HUDEP-2 (cell line): ENCODE results near the gene AK1.
"Not testable (repeated sequence)": the region's sequence is repeated elsewhere in the genome, so short reads cannot be mapped to it uniquely, and the experiment has no call there.

Experiments
- DNase-seq, 76 experiments: peaks; one replicate each; lab custom pipeline; 2025; ENCODE audit not compliant: unreplicated experiment in 76 of 76; lab: John Stamatoyannopoulos, UW

Gene AK1

DNA sequence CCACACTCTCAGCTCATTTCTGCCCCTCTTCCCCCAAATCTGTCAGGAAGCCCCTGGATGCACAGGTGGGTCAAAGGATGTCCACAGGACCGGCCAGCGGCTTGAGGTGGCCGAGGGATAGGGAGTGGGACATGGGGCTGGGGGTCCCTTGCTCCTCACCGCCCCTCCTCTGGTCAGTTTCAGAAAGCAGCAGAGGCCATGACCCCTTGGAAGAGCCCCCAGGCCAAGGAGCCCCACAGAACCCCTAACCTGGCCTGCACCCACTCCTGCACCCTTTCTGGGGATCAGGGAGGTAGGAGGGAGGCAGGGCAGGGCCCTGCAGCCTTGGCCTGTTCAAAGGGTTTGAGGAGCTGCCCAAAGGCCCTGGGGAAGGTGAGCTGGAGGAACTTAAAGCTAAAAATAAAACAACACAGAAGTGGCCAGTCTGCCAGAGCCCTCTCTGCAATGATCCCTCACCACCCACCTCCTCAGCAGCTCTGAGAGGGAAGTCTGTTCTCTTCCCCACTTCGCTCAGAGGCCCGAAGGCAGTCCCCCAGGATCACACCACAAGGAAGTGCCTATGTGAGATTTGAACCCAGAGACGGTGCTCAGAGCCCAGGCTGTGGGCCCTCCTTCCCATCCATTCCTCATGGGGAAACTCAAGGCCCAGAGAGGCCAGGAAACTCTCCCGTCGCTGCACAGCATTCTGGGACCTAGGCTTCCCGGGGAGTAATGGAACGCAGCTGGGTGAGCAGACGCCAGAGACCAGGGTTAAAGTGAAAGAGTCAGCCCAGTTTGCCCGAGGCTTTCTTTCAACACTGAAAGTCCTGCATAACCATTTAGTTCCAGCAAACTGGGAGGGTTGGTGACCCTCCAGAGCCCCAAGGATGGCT lies 23.9 kb downstream of the AK1 start:
- peak in 4 of 76 experiments; percentile 18 to 53 (median 24) for DNase-seq

DNA sequence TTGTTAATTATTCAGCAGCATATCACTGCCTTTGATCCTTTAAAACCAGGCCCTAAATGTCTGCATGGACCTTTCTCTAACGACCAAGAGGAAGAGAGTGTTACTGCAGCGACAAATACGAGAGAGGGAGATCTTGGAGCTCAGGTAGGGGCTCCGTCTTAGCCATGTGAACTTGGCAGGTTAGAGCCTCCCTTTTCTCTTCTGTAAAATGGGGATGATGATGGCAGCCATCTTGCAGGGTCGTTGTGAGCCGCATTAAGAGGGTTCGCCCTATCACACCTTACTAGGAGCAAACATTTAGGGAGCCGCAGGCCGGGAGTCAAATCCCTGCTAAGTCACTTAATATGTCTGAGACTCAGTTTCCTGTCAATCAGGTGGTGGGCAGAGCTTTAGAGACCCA lies 24.6 kb downstream of the AK1 start:
- DNase-seq: no peak

DNA sequence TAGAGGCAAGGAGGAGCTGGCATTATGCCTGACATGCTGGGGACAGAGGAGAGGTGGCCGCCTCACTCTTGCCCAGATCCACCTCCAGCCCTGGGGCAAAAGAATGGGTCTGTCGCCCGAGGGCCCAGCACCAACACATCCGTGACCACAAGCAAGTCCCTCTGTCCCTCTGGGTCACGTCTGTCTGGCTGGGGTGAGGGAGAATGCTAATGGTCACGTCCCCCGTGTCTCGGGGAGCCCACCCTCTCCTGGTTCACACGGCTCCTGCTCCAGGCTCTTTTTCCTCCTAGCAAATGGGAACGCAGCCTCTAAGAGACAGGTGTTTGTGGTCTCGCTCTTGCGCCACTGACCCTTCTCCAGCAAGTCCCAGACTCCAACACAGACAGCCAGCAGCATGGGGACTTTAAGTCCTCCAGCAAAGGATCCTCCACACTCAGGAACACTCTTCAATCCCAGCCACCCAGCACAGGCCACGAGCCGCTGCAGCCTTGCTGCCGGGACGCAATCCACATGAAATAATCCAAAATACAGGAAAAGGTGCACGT lies 27.1 kb downstream of the AK1 start:
- DNase-seq: no peak

DNA sequence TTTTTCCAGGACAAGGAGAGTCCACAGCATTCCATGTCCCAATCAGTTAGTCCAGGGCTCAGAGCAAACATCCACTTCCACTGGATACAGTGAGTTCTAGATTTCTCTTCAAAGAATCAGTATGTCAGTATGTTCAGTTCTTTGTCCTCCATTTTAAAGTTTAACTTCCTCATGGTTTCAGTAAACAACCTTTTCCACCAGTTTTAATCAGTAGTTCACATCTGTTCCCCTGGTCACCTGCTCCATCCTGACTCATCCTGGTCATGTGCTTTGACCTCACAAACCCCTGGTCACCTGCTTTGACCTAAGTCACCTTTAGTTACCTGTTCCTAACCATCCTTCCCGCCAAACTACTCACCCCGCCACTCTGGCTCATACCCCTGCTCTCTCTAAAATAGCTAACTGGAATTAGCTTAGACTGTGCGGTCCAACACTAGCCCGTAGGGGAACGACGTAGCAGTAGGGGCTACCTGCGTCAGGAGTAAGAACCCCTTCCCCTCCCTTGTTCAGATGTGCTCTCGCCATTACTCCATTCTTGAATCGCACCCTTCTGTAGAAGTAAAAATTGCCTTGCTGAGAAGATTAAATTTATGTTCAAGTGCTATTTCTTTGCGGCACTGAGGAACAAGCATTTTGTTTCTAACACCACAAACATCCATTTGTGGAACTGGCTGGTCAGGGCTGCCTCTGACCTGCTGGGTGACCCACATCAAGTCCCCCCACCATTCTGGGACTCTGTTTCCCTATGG lies 28.5 kb downstream of the AK1 start:
- DNase-seq: no peak

DNA sequence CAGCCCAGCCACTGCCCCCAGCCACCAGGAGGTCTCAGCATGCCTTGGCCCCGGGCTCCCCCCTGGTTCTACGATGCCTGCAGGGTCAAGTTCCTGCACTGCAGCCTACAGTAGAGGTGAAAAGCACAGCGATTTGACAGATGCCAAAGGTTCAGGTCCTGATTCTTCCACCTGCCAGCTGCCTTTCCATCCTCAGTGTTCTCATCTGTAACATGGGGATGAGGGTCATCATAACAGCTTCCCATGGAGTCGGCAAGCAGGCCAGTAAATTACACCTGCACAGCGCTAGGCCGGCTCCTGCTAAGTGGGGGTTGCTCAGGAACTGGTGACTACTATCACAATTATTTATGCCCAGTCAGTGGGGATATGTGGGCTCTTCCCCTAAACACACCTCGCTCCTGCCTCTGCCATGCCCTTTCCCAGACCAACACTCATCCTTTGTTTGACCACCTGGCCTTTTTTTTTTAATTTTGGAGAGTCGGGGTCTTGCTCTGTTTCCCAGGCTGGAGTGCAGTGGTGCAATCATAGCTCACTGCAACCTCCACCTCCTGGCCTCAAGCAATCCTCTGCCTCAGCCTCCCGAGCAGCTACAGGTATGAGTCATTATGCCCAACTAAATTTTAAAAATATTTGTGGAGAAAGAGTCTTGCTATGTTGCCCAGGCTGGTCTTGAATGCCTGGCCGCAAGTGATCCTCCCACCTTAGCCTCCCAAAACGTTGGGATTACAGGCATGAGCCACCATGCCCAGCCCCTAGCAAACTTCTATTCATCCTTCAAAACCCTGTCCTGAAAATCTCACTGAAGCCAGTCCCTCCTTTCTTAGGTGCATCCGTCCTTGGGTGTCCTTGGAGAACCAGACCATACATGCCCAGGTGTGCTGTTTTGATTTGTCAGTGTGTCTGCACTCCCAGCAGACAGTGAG lies 29.4 kb downstream of the AK1 start:
- no peak for DNase-seq

DNA sequence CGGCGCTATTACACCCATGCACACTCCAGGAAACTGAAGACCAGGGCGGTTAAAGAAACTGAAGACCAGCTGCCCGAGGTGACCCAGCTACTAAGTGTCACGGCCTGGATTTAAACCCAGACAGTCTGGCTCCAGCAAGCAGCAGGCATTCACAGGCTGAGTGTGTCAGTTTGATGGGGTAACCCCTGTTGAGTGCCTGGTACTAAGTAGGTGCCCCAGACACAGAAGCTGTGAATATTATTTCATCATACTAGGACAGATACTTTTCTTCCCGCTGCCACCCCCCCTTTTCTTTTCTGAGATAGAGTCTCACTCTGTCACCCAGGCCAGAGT lies 30.3 kb downstream of the AK1 start:
- DNase-seq: peak in 2 of 76 experiments; percentile 4 to 13

DNA sequence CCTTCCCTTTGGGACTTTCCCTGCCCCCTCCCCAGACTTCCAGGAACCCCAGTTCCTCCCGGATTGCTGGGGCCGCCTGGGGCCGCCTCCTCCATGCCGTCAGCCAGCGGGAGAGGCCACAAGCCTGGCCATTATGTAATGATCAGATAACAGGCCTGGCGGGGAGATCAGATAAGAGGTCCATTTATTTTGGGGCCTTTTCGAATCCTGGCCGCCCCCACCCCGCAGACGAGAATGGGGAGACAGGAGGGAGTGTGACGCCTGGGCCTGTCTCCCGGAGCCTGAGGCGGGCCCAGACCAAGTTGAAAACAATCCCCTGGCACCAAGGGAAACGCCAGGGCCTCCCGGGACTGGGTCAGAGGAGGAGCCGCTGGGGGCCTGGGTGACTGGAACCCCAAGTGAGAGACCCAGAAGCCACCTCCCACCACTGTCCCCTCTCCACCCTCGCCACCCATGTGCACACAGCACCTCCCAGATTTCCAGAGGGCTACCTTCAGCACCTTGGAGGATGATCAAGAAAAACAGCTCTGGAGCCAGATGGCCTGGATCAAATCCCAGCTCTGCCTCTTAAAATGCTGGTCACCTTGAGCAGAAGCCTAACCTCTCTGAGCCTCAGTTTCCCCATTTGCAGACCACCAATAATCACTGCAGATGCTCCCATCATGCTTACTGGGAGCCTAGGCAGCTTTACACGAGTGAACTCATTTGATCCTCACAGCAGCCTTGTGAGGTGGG lies 30.9 kb downstream of the AK1 start:
- no peak for DNase-seq

DNA sequence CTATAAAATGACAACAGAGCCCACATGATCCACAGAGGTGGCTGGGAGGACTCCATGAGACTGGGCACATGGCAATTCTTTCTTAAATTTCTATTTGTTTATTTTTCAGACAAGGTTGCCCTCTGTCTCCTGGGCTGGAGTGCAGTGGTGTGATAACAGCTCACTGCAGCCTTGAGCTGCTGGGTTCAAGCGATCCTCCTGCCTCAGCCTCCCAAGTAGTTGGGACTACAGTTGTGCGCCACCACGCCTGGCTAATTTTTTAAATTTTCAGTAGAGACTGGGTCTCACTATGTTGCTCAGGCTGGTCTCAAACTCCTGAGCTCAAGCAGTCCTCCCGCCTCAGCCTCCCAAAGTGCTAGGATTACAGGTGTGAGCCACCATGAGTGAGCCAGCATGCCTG lies 31.9 kb downstream of the AK1 start:
- DNase-seq: not testable (repeated sequence)

DNA sequence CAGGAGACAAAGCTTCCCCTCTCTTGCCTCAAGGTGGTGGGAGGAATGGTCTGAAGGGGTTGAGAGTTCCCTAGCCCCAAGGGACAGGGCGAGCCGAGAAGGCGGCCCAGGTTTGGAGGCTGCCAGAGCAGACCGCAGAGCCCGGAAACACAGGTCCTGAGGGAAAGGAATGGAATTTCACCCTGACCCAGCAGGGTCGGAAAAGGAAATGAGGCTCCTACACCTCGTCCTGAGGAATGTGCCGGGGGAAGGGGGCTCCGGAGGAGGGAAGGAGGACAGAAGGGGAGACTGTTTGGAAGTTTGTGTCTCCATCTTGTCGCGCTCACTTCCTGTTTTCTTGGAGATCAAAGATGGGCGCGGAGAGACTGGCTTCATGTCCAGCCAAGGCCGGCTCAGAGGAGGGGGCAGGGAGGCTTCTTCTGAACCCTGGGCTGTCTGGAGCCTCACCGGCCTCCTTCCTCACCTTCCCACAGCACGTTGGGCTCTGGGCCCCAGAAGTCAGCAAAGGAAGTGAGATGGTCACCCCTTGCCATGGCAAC lies 32.6 kb downstream of the AK1 start:
- DNase-seq: no peak

DNA sequence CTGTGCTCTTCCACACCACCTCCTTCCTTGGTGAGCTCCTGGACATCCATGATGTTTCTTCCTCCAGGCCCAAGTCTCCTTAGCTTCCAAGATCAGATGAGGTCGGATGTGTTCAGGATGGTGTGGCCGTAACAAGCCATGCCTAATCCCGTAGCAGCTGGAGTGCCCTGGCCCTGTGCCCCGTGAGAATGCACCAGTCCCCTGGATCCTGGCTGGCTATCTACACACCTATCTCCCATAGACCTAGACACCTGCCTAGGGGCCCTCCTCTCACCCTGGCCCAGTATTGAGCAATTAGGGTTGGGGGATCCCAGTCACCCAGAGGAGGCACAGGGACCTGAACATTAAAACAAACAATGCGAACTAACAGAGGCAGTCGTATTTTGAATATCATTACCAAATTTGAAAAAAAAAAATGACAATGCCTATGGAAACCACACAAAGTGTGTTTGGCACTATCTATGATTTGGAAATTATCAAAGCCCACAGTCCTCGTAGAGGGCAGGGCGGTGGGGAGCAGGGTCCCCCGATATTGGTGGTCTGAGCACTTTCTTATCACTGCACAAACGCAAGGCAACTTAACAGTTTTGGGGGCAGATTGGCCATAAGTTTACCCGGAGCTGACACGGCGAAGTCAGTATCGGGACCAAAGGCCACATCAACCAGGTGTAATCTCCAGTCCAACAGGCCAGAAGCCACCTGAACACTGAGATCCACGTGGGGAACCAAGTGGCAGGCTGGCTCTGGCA lies 36.2 kb downstream of the AK1 start:
- DNase-seq: no peak

DNA sequence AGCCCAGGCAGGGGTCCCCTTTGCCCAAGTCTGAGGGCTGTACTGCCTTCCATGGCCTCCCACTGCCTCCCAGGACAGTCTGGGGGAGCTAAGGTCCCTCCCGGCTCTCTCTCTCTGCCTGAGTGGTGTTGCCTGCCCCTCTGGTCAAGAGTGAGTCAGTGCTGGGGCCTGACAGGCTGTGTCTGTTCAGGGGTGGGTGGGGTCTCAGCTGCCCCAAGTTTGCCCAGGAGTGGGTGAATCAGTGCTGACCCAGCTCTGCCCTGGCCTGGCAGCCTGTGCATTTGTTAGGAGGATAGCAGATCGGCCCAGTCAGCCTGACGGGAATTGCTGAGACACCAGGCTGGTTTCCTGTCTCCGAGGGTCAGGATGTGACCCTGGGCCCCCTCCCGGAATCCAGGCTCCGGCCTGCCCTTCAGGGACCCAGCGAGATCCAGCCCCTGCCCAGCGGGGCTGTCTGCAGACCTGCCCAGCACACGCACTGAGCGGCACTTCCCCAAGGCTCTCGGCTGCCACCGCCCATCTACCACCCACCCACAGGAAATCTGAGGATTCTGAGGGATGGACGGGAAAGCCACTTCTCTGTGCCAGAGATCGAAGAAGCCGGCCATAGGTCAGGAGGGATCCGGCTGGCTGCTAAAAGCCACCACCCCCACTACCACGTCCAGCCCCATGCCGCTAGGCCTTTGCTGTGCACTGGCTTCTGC lies 38.9 kb downstream of the AK1 start:
- no peak for DNase-seq

DNA sequence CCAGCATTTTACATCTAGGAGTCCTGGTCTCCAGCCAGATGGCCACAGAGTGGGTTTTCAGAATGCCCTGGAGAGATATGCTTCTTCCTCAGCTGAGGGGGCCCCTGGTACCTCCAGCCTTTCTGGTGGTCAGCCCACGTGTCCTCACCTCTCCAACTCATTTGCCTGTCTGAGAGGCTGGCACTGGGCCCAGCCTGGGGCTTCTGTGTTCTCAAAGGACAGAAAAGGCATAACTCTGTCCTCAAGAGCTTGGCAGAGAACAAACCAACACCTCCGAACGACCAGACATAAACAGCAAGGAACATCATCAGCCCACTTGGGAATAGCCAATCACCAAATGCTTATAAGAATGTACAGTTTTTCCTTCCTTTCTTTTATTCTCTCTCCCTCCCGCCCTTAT lies 40.1 kb downstream of the AK1 start:
- DNase-seq: no peak

DNA sequence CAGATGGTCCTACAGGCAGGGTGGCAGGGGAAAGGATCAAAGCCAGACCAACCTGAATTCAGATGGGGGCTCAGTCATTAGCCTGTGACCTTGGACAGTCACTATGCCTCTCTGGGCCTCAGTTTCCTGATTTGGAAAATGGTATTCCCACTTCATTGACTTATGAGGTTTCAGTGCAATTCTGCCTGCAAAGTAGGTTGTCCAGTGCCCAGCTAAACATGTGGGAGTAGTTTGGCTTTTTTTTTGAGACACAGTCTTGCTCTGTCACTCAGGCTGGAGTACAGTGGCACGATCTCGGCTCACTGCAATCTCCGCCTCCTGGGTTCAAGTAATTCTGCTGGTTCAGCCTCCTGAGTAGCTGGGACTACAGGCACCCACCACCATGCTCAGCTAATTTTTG lies 40.9 kb downstream of the AK1 start:
- DNase-seq: not testable (repeated sequence)

DNA sequence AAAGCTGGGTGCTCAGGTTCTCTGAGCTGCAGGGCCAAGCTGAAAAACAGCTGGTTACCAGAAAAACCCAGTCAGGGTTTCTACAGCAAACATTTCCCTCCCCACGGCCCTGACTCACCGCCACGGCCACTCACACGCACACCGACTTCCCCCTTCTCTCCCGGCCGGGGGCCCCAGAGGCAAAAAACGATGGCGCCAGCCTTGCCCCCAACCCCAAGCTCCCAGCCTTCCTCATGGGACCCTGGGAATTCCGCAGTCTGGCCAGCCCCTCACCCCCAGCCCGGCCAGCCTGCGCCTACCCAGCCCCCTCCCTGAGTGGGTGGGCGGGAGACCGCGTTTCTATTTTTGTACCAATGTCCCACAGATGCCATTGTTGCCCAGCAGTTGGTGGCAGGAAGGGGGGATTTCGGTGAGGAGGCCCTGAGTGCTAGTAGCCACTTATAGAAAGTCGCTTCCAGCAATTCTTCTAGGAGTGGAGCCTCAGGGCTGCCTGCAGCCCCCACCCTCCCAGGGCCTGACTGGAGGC lies 41.4 kb downstream of the AK1 start:
- DNase-seq: no peak

DNA sequence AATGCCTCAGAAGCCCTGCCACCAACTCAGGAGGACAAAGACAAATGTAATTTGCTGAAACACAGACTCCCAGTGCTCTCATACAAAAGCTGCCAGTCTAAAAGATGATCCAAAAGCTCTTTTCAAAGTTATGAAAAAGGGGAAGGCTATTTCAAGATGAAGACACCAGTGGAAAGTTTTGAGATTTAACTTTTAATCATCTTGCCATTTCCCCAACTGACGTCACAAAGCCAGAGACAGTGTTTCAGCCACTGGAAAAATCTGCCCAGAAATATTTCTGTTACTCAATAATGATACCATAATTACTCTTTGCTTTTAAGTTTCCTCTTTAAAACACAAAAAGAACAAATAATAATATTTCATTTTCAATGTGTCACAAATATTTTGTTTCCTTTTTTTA lies 43.9 kb downstream of the AK1 start:
- DNase-seq: no peak

DNA sequence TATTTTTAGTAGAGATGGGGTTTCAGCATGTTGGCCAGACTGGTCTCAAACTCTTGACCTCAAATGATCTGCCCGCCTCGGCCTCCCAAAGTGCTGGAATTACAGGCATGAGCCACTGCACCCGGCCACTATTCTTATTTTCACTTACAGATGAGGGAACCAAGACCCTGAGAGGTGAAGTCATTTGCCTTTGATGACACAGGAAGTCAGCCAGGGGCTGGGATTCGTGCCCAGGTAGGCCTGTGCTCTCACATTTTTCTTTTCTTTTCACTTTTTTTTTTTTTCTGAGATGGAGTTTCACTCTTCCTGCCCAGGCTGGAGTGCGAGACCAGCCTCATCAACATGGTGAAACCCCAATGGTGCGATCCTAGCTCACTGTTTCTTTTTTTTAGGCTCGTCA lies 45.2 kb downstream of the AK1 start:
- DNase-seq: no peak

DNA sequence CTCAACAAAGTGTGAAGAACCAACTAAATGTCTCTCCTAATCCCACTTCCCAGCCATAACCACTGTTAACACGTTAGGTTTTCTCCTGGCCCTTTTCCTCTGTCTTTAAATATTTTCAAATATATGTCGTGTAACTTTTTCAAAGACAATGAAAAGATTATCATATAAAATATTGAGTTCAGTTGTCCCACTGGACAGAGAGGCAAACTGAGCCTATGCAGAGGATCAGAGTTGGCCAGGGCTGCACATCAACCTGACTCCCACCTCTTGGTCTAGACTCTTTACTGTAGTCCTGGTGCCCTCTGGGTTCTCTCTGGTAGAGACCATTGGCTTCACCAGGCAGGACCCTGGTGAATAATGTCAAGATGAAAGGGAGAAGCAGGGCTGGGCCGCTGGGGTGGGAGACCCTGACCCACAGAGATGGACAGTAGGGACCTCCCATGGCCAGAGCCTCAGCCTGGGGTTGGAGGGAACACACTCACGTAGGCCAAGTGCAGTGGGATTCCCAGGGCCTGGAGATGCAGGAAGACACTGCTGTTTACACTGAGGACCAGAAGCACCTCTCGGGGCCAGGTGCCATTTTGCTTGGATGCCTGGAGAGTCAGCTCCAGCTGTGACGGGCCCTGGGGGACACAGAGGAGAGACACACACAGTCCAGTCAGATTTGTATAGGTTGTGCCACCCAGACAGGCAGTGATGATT lies 48.1 kb downstream of the AK1 start:
- no peak for DNase-seq
